Keratinocyte (primary cell): ENCODE measurements around the gene PLEKHN1. TPM values are rescaled to one million over a fixed set of nuclear protein-coding genes. Genes with fewer than 3 reads are reported as not detected.

Experiments
- DNase-seq: peaks from one replicate; pipeline ENCODE4 v3.0.0-alpha.2; 2011; ENCODE audit warnings: low read depth, missing footprints, low spot score
- FAIRE-seq: peaks from 2 replicates; lab custom pipeline; 2011; peaks lifted over from hg19 to GRCh38; lab: Jason Lieb, UNC
- H2AFZ ChIP-seq: 2 replicates; pipeline ENCODE4 v1.6.0; 2012; ENCODE audit warnings: low read length, control low read depth, inconsistent platforms; ENCODE audit not compliant: control insufficient read depth
- H3K27ac ChIP-seq: 2 replicates; pipeline ENCODE4 v1.5.1; 2011; ENCODE audit warnings: low read length; ENCODE audit not compliant: control insufficient read depth, insufficient read depth
- H3K27me3 ChIP-seq: 3 replicates; pipeline ENCODE4 v1.6.0; 2011; ENCODE audit warnings: low read length; ENCODE audit not compliant: control insufficient read depth, insufficient read depth; ENCODE audit errors: extremely low read depth
- H3K36me3 ChIP-seq, 2 experiments: 2 replicates in 1 of 2; 3 replicates in 1 of 2; pipeline ENCODE4 v1.5.1; 2011; ENCODE audit warnings: low read length in 2 of 2, mild to moderate bottlenecking in 1 of 2; ENCODE audit not compliant: control insufficient read depth in 2 of 2, insufficient read depth in 2 of 2; ENCODE audit errors: extremely low read depth in 1 of 2
- H3K4me1 ChIP-seq: 3 replicates; pipeline ENCODE4 v1.5.1; 2011; ENCODE audit warnings: low read length; ENCODE audit not compliant: control insufficient read depth, insufficient read depth; ENCODE audit errors: extremely low read depth
- H3K4me2 ChIP-seq: 3 replicates; pipeline ENCODE4 v1.6.0; 2011; ENCODE audit warnings: low read depth, low read length; ENCODE audit not compliant: control insufficient read depth, insufficient read depth; ENCODE audit errors: extremely low read depth
- H3K4me3 ChIP-seq, 3 experiments: fragments of 200-600 bp in 1 of 3; sonication (generic) in 1 of 3; 2 replicates in 2 of 3; 3 replicates in 1 of 3; pipeline ENCODE4 v1.5.1; 2011 to 2016; ENCODE audit warnings: low read length in 3 of 3, mild to moderate bottlenecking in 3 of 3, control low read depth in 2 of 3, inconsistent platforms in 1 of 3, low read depth in 1 of 3, mixed read lengths in 1 of 3, mixed run types in 1 of 3, moderate library complexity in 1 of 3; ENCODE audit not compliant: control insufficient read depth in 2 of 3, insufficient read depth in 2 of 3; ENCODE audit errors: extremely low read depth in 1 of 3
- H3K79me2 ChIP-seq: 2 replicates; pipeline ENCODE4 v1.6.0; 2012; ENCODE audit warnings: low read length; ENCODE audit not compliant: control insufficient read depth, insufficient read depth
- H3K9ac ChIP-seq: 3 replicates; pipeline ENCODE4 v1.6.0; 2011; ENCODE audit warnings: low read length; ENCODE audit not compliant: control insufficient read depth, insufficient read depth; ENCODE audit errors: extremely low read depth
- H3K9me1 ChIP-seq: 3 replicates; pipeline ENCODE4 v1.6.0; 2011; ENCODE audit warnings: low read length; ENCODE audit not compliant: control insufficient read depth, insufficient read depth; ENCODE audit errors: extremely low read depth
- H3K9me3 ChIP-seq: 2 replicates; pipeline ENCODE4 v1.5.1; 2012; ENCODE audit warnings: low read depth, low read length; ENCODE audit not compliant: control insufficient read depth
- H4K20me1 ChIP-seq: 3 replicates; pipeline ENCODE4 v1.6.0; 2011; ENCODE audit warnings: low read length; ENCODE audit not compliant: control insufficient read depth, insufficient read depth; ENCODE audit errors: extremely low read depth
- EZH2 ChIP-seq: IDR thresholded peaks from one replicate; pipeline ENCODE4 v1.6.1; 2012; ENCODE audit warnings: inconsistent platforms, mild to moderate bottlenecking, low read length, moderate library complexity
- dilution Hi-C: fragments of 300-500 bp; cut with MboI; formaldehyde crosslinking; loops from one replicate; pipeline ENCODE4 v1.7.0; 2020; ENCODE audit warnings: low sequenced_read_pairs; ENCODE audit not compliant: extremely low pct_ligation_motif_present
- polyA plus RNA-seq, 5 experiments: library from polyadenylated mRNA; depleted of rRNA in 3 of 5; stranded (reverse) in 3 of 5; stranded (forward) in 1 of 5; unstranded in 1 of 5; fragments of >200 nt; gene quantifications; 1 replicate in 1 of 5; 2 replicates in 3 of 5; 3 replicates in 1 of 5; pipeline versions ENCODE4 v1.2.1 to v1.2.3, GENCODE V29; 2011 to 2012; ENCODE audit warnings: missing spikeins in 2 of 5, low read depth in 1 of 5, low replicate concordance in 1 of 5
- TF ChIP-seq, protein P1 (sequence below), 3 experiments: IDR thresholded peaks in 1 of 3; conservative IDR thresholded peaks in 1 of 3; optimal IDR thresholded peaks in 1 of 3; 2 replicates in 2 of 3; 3 replicates in 1 of 3; pipeline versions ENCODE3 to v1.5.1; 2011; ENCODE audit warnings: low read length in 3 of 3, mild to moderate bottlenecking in 3 of 3, moderate library complexity in 2 of 3, control low read depth in 1 of 3, inconsistent platforms in 1 of 3; ENCODE audit not compliant: insufficient read depth in 2 of 3; ENCODE audit errors: extremely low read depth in 1 of 3

The PLEKHN1 gene
- polyA plus RNA-seq, 1 donor (not counting 4 experiments of a cell fraction or from before 2014, with no cell fraction given): 2.5 TPM

DNA sequence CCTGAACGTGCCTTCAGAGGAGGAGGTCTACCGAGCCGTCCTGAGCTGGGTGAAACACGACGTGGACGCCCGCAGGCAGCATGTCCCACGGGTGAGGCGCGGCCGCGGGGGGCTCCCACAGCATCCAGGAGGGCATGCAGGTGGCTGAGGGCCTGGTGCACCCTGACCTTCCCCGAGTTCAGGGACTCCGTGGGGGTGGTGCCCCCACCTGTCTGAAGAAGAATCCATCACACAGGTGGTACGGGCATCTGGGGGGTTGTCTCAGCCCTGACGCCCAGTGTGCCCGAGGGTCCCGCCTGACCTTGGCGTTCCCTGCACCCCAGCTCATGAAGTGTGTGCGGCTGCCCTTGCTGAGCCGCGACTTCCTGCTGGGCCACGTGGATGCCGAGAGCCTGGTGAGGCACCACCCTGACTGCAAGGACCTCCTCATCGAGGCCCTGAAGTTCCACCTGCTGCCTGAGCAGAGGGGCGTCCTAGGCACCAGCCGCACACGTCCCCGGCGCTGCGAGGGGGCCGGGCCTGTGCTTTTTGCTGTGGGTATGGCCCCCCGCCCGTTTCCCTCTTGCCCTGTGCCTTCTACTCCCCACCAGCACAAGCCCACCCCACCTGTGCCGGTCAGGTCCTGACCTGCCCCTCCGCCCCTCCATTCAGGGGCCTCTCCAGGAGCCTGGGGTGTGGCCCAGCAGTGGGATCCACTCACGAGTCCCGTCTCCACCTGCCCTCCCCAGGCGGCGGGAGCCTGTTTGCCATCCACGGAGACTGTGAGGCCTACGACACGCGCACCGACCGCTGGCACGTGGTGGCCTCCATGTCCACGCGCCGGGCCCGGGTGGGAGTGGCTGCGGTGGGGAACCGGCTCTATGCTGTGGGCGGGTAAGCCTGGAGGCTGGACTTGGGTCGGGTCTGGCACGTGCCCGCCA, 3.6 kb upstream of the PLEKHN1 start:
- DNase-seq (no peak), FAIRE-seq (no peak)
- peaks cover 2 to 5% of the 10 kb centered on the region in 2 experiments for H3K36me3 ChIP-seq
- H3K4me2 ChIP-seq: no peak overlapping the region
- dilution Hi-C loops: no loop called here
- H3K4me1 ChIP-seq: peaks cover 19% of the 10 kb centered on the region
- peaks cover 14% of the 10 kb centered on the region for H3K79me2 ChIP-seq
- TF ChIP-seq EZH2: no peak
- TF ChIP-seq, protein P1, sequence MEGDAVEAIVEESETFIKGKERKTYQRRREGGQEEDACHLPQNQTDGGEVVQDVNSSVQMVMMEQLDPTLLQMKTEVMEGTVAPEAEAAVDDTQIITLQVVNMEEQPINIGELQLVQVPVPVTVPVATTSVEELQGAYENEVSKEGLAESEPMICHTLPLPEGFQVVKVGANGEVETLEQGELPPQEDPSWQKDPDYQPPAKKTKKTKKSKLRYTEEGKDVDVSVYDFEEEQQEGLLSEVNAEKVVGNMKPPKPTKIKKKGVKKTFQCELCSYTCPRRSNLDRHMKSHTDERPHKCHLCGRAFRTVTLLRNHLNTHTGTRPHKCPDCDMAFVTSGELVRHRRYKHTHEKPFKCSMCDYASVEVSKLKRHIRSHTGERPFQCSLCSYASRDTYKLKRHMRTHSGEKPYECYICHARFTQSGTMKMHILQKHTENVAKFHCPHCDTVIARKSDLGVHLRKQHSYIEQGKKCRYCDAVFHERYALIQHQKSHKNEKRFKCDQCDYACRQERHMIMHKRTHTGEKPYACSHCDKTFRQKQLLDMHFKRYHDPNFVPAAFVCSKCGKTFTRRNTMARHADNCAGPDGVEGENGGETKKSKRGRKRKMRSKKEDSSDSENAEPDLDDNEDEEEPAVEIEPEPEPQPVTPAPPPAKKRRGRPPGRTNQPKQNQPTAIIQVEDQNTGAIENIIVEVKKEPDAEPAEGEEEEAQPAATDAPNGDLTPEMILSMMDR (optimal IDR thresholded peaks at IDR 0.05 in 1 of 3, IDR thresholded peaks at IDR 0.05 in 1 of 3, conservative IDR thresholded peaks at IDR 0.05 in 1 of 3; ENCODE audit: extremely low read depth in 1 of 3, insufficient read depth in 2 of 3, low read length in 3 of 3): no peak
- H2AFZ ChIP-seq: no peak overlapping the region
- H3K9me3 ChIP-seq: no peaks in the 10 kb centered on the region
- no peak overlapping the region for H3K4me3 ChIP-seq
- peaks cover 5% of the 10 kb centered on the region for H3K27me3 ChIP-seq
- peaks cover 2% of the 10 kb centered on the region for H4K20me1 ChIP-seq
- H3K9me1 ChIP-seq: no peaks in the 10 kb centered on the region
- no peak overlapping the region for H3K9ac ChIP-seq
- H3K27ac ChIP-seq: no peak overlapping the region

DNA sequence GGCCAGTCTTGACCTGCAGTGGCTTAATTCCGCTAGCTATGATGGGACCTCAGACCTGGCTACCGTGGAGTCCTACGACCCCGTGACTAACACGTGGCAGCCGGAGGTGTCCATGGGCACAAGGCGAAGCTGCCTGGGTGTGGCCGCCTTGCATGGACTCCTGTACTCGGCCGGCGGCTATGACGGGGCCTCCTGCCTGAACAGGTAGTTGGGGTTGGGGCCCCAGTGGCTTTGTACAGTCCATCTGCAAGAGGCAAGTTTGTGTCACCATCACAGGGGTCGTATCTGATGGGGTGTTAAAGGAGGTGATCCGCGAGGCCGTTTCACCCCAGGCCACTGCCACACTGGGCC, 3.0 kb upstream of the PLEKHN1 start:
- no peak for FAIRE-seq
- no peak overlapping the region for H3K4me3 ChIP-seq
- no peak overlapping the region for H3K27ac ChIP-seq
- TF ChIP-seq EZH2: no peak
- TF ChIP-seq, protein P1 (optimal IDR thresholded peaks at IDR 0.05 in 1 of 3, IDR thresholded peaks at IDR 0.05 in 1 of 3, conservative IDR thresholded peaks at IDR 0.05 in 1 of 3; ENCODE audit: extremely low read depth in 1 of 3, insufficient read depth in 2 of 3, low read length in 3 of 3): no peak
- DNase-seq: no peak
- peaks cover 17% of the 10 kb centered on the region for H3K4me1 ChIP-seq
- dilution Hi-C loops: no loop called here
- peaks cover 8% of the 10 kb centered on the region for H3K79me2 ChIP-seq
- no peaks in the 10 kb centered on the region for H4K20me1 ChIP-seq
- H3K9me3 ChIP-seq: no peaks in the 10 kb centered on the region
- H2AFZ ChIP-seq: no peak overlapping the region
- H3K36me3 ChIP-seq: peaks cover 0 to 5% of the 10 kb centered on the region in 2 experiments
- H3K9ac ChIP-seq: no peak overlapping the region
- H3K27me3 ChIP-seq: peaks cover 5% of the 10 kb centered on the region
- no peak overlapping the region for H3K4me2 ChIP-seq
- no peaks in the 10 kb centered on the region for H3K9me1 ChIP-seq
